IMR-90 (cell line): Measurements from ENCODE around the gene PTPRS. TPM values are rescaled to one million over a fixed set of nuclear protein-coding genes. Genes with fewer than 3 reads are reported as not detected.

Experiments
- ATAC-seq: fragments of 200-7000 bp; cut with Tn5 transposase; 2 replicates; pipeline ENCODE4 v1.9.1; 2020; ENCODE audit warnings: low read depth, mild to moderate bottlenecking, moderate library complexity
- BruUV-seq: library from RNA; stranded (reverse); fragments of 400-500 nt; replicated peaks from 2 replicates; lab custom pipeline; 2021; lab: Mats Ljungman, UMichigan
- CTCF ChIA-PET: fragments of 300-600 bp; formaldehyde crosslinking; extraction: SDS; loops from one replicate; lab custom pipeline; 2021; ENCODE audit warnings: antibody characterized with exemption; lab: Yijun Ruan, JAX
- POLR2A ChIA-PET: fragments of 300-600 bp; sonication (Branson Sonifier 250); formaldehyde crosslinking; loops from one replicate; lab custom pipeline; 2022; ENCODE audit warnings: antibody characterized with exemption; ENCODE audit not compliant: unreplicated experiment; lab: Charles Lee
- DNase-seq: peaks from one replicate; pipeline ENCODE4 v3.0.0; 2013
- H2AFZ ChIP-seq: replicated peaks from 2 replicates; pipeline ENCODE3; 2013; ENCODE audit warnings: low read length, mild to moderate bottlenecking; ENCODE audit not compliant: poor library complexity
- H2AK5ac ChIP-seq: 2 replicates; pipeline ENCODE4 v1.6.1; 2013; ENCODE audit warnings: low read depth, low read length, inconsistent platforms
- H2AK9ac ChIP-seq: replicated peaks from 2 replicates; pipeline ENCODE3; 2013; ENCODE audit warnings: mild to moderate bottlenecking, low read depth, low read length, moderate library complexity; ENCODE audit not compliant: poor library complexity
- H2BK120ac ChIP-seq: 2 replicates; pipeline ENCODE4 v1.6.1; 2013; ENCODE audit warnings: low read depth, low read length, inconsistent platforms
- H2BK15ac ChIP-seq: 3 replicates; pipeline ENCODE4 v1.6.1; 2013; ENCODE audit warnings: low read depth, low read length, inconsistent platforms
- H2BK20ac ChIP-seq: 2 replicates; pipeline ENCODE4 v1.6.1; 2013; ENCODE audit warnings: low read depth, mild to moderate bottlenecking, inconsistent platforms, low read length, moderate library complexity
- H2BK5ac ChIP-seq: 2 replicates; pipeline ENCODE4 v1.6.1; 2013; ENCODE audit warnings: mild to moderate bottlenecking, low read depth, low read length, inconsistent platforms; ENCODE audit not compliant: poor library complexity, severe bottlenecking
- H3K14ac ChIP-seq: replicated peaks from 2 replicates; pipeline ENCODE4 v1.6.1; 2013; ENCODE audit warnings: low read depth, low read length, inconsistent platforms
- H3K18ac ChIP-seq: 2 replicates; pipeline ENCODE4 v1.6.1; 2013; ENCODE audit warnings: low read depth, low read length, control low read depth
- H3K23ac ChIP-seq: 2 replicates; pipeline ENCODE4 v1.6.1; 2013; ENCODE audit warnings: low read depth, low read length, inconsistent platforms
- H3K27ac ChIP-seq: 2 replicates; pipeline ENCODE4 v1.5.1; 2013; ENCODE audit warnings: mild to moderate bottlenecking, control low read depth, low read length; ENCODE audit not compliant: insufficient read depth
- H3K27me3 ChIP-seq: 2 replicates; pipeline ENCODE4 v1.6.1; 2013; ENCODE audit warnings: low read length; ENCODE audit not compliant: control insufficient read depth, insufficient read depth
- H3K36me3 ChIP-seq: 2 replicates; pipeline ENCODE4 v1.6.1; 2013; ENCODE audit warnings: low read length, mixed read lengths; ENCODE audit not compliant: control insufficient read depth, insufficient read depth
- H3K4ac ChIP-seq: 2 replicates; pipeline ENCODE4 v1.6.1; 2013; ENCODE audit warnings: low read depth, low read length, inconsistent platforms
- H3K4me1 ChIP-seq: 2 replicates; pipeline ENCODE4 v1.6.1; 2013; ENCODE audit warnings: low read length, mixed read lengths; ENCODE audit not compliant: control insufficient read depth, insufficient read depth
- H3K4me2 ChIP-seq: 2 replicates; pipeline ENCODE4 v1.6.1; 2013; ENCODE audit warnings: low read depth, mild to moderate bottlenecking, control low read depth, low read length, moderate library complexity
- H3K4me3 ChIP-seq: 2 replicates; pipeline ENCODE4 v1.5.1; 2013; ENCODE audit warnings: low read depth, mild to moderate bottlenecking, control low read depth, low read length, moderate library complexity; ENCODE audit not compliant: insufficient read depth
- H3K56ac ChIP-seq: 2 replicates; pipeline ENCODE4 v1.6.1; 2013; ENCODE audit warnings: low read length, inconsistent platforms; ENCODE audit not compliant: insufficient read depth; ENCODE audit errors: extremely low read depth
- H3K79me1 ChIP-seq, 2 experiments: 2 replicates each; pipeline ENCODE4 v1.6.1; 2013; ENCODE audit warnings: low read length in 2 of 2, inconsistent platforms in 1 of 2, low read depth in 1 of 2
- H3K9ac ChIP-seq: 2 replicates; pipeline ENCODE4 v1.6.1; 2013; ENCODE audit warnings: low read depth, low read length, control low read depth
- H3K9me1 ChIP-seq: 2 replicates; pipeline ENCODE4 v1.6.1; 2013; ENCODE audit warnings: low read length, inconsistent platforms; ENCODE audit not compliant: insufficient read depth
- H3K9me3 ChIP-seq: 2 replicates; pipeline ENCODE4 v1.6.1; 2013; ENCODE audit warnings: low read length; ENCODE audit not compliant: control insufficient read depth, insufficient read depth
- H4K20me1 ChIP-seq: 2 replicates; pipeline ENCODE4 v1.6.1; 2013; ENCODE audit warnings: low read length, inconsistent platforms; ENCODE audit not compliant: insufficient read depth
- H4K5ac ChIP-seq: 2 replicates; pipeline ENCODE4 v1.6.1; 2013; ENCODE audit warnings: mild to moderate bottlenecking, low read depth, low read length, control low read depth
- H4K8ac ChIP-seq, 2 experiments: 2 replicates each; pipeline ENCODE4 v1.6.1; 2013; ENCODE audit warnings: low read depth in 2 of 2, low read length in 2 of 2, control low read depth in 1 of 2, inconsistent platforms in 1 of 2
- H4K91ac ChIP-seq: 2 replicates; pipeline ENCODE4 v1.6.1; 2013; ENCODE audit warnings: low read depth, low read length, inconsistent platforms; ENCODE audit not compliant: insufficient read depth
- BHLHE40 ChIP-seq: fragments of 150-350 bp; IDR thresholded peaks from 2 replicates; pipeline ENCODE4 v1.6.1; 2016; ENCODE audit warnings: mild to moderate bottlenecking, low read depth, low read length
- CEBPB ChIP-seq: IDR thresholded peaks from 2 replicates; pipeline ENCODE4 v1.6.1; 2012; ENCODE audit warnings: low read depth, low read length, improper control_type of control experiment
- CHD1 ChIP-seq: IDR thresholded peaks from 2 replicates; pipeline ENCODE4 v1.6.1; 2012; ENCODE audit warnings: low read depth, low read length, improper control_type of control experiment
- CTCF ChIP-seq: conservative IDR thresholded peaks from 2 replicates; pipeline ENCODE4 v1.5.1; 2012; ENCODE audit warnings: mild to moderate bottlenecking, low read depth, low read length, improper control_type of control experiment
- ELK1 ChIP-seq: fragments of 150-350 bp; IDR thresholded peaks from 2 replicates; pipeline ENCODE4 v1.6.1; 2016; ENCODE audit warnings: low read depth, mild to moderate bottlenecking, low read length, moderate library complexity, borderline replicate concordance
- FOS ChIP-seq: fragments of 150-350 bp; IDR thresholded peaks from 2 replicates; pipeline ENCODE4 v1.6.1; 2016; ENCODE audit warnings: low read depth, low read length
- MAFK ChIP-seq: IDR thresholded peaks from 2 replicates; pipeline ENCODE4 v1.6.1; 2012; ENCODE audit warnings: low read depth, low read length, improper control_type of control experiment
- MAZ ChIP-seq: IDR thresholded peaks from 2 replicates; pipeline ENCODE4 v1.6.1; 2012; ENCODE audit warnings: low read depth, mild to moderate bottlenecking, low read length, improper control_type of control experiment, moderate library complexity, borderline replicate concordance
- MXI1 ChIP-seq: IDR thresholded peaks from 2 replicates; pipeline ENCODE4 v1.6.1; 2012; ENCODE audit warnings: low read depth, mild to moderate bottlenecking, low read length, moderate library complexity, borderline replicate concordance
- NFE2L2 ChIP-seq: fragments of 150-350 bp; IDR thresholded peaks from 2 replicates; pipeline ENCODE4 v1.6.1; 2016; ENCODE audit warnings: low read depth, mild to moderate bottlenecking, low read length
- POLR2A ChIP-seq: IDR thresholded peaks from 2 replicates; pipeline ENCODE4 v1.6.1; 2012; ENCODE audit warnings: mild to moderate bottlenecking, low read depth, low read length
- RAD21 ChIP-seq: IDR thresholded peaks from 2 replicates; pipeline ENCODE4 v1.6.1; 2012; ENCODE audit warnings: low read length, improper control_type of control experiment
- RCOR1 ChIP-seq: IDR thresholded peaks from 2 replicates; pipeline ENCODE4 v1.6.1; 2012; ENCODE audit warnings: mild to moderate bottlenecking, low read length, improper control_type of control experiment; ENCODE audit not compliant: insufficient replicate concordance
- RFX5 ChIP-seq: IDR thresholded peaks from 2 replicates; pipeline ENCODE4 v1.8.0; 2012; ENCODE audit warnings: low read depth, mild to moderate bottlenecking, low read length, moderate library complexity
- SMC3 ChIP-seq: fragments of 150-350 bp; IDR thresholded peaks from 2 replicates; pipeline ENCODE4 v1.6.1; 2016; ENCODE audit warnings: low read depth, mild to moderate bottlenecking, antibody characterized with exemption, low read length, moderate library complexity
- USF2 ChIP-seq: fragments of 150-350 bp; IDR thresholded peaks from 2 replicates; pipeline ENCODE4 v1.6.1; 2017; ENCODE audit warnings: mild to moderate bottlenecking, antibody characterized with exemption, low read length, low read depth
- WGBS, 2 experiments: methylation state at CpG; one replicate each; pipeline versions ENCODE4 v1.1.5 to v1.1.7; 2013; ENCODE audit warnings: missing lambda C conversion rate in 2 of 2; ENCODE audit not compliant: insufficient read length in 1 of 2; ENCODE audit errors: extremely low coverage in 2 of 2; 5-methylcytosine and 5-hydroxymethylcytosine counted together
- dilution Hi-C: fragments of 300-500 bp; cut with HindIII; formaldehyde crosslinking; loops from one replicate; pipeline ENCODE4 v1.14.3; 2018; ENCODE audit warnings: low sequenced_read_pairs; ENCODE audit not compliant: unreplicated experiment
- in situ Hi-C: fragments of 300-500 bp; cut with MboI; formaldehyde crosslinking; loops from 3 replicates; pipeline ENCODE4 v1.14.3; 2019; ENCODE audit warnings: low sequenced_read_pairs, inconsistent platforms, mixed read lengths
- intact Hi-C: fragments of 100-400 bp; cut with micrococcal nuclease; formaldehyde crosslinking; loops from 2 replicates; pipeline ENCODE4 v1.10.0; 2022
- polyA plus RNA-seq, 3 experiments: library from polyadenylated mRNA; depleted of rRNA; stranded (reverse); fragments of >200 nt; gene quantifications; 2 replicates each; pipeline ENCODE4 v1.2.3, GENCODE V29; 2012; ENCODE audit warnings: low replicate concordance in 1 of 3
- total RNA-seq: library from RNA; depleted of rRNA; stranded (reverse); fragments of >200 nt; gene quantifications from 2 replicates; pipeline ENCODE4 v1.2.3, GENCODE V29; 2012

PTPRS gene
- total and polyA plus RNA-seq, 2 of the 4 experiments (the other 2 are of a cell fraction): 40.1 to 51.9 TPM

- Histone ChIP-seq H3K4me1 (peaks cover 6% of the 10 kb centered on the region), H3K4me2 (no peak overlapping the region), H2BK20ac (no peak overlapping the region), H3K36me3 (no peaks in the 10 kb centered on the region), H4K8ac (no peak overlapping the region), H3K14ac (no peak overlapping the region), H3K9me3 (no peaks in the 10 kb centered on the region), H4K20me1 (peaks cover 31% of the 10 kb centered on the region), H4K5ac (no peak overlapping the region), H2AFZ (no peak overlapping the region), H4K91ac (no peak overlapping the region), H3K4me3 (no peak overlapping the region), H2AK9ac (no peak overlapping the region), H3K9me1 (no peaks in the 10 kb centered on the region), H2AK5ac (no peak overlapping the region), H3K56ac (no peak overlapping the region), H2BK120ac (no peak overlapping the region), H3K9ac (no peak overlapping the region), H2BK5ac (no peak overlapping the region), H3K23ac (no peak overlapping the region), H2BK15ac (no peak overlapping the region), H3K4ac (no peak overlapping the region), H3K79me1 (peaks cover 5 to 7% of the 10 kb centered on the region in 2 experiments; a peak in 2 of 4 replicates), H3K18ac (no peak overlapping the region), H3K27ac (no peak overlapping the region), H3K27me3 (peaks cover 5% of the 10 kb centered on the region; the same call in 1 of the 2 replicates)
- ATAC-seq (no peak), DNase-seq (no peak)
- ChIA-PET CTCF (no interaction called here), POLR2A (no interaction called here)
- dilution Hi-C loops: no loop called here
- intact Hi-C loops: no loop called here
- TF ChIP-seq CEBPB (no peak), MAFK (no peak), NFE2L2 (no peak), RAD21 (no peak), RCOR1 (no peak), FOS (no peak), BHLHE40 (no peak), SMC3 (no peak), MXI1 (no peak), USF2 (no peak), POLR2A (no peak), CHD1 (no peak), RFX5 (no peak), MAZ (no peak), ELK1 (no peak), CTCF (no peak)
- WGBS, 2 experiments: 82% methylated on average over 5 of the region's 10 CpGs; no CpG with 5 or more reads in 1 of the 2 experiments
- in situ Hi-C loops: no loop called here
- BruUV-seq: no TSS peak
These were observed 6.3 kb downstream of the PTPRS start for GRCh38 chr19:5334366-5334739.
